H1 (cell line): ENCODE measurements around the gene RTL5. TPM values are rescaled to one million over a fixed set of nuclear protein-coding genes. Genes with fewer than 3 reads are reported as not detected.

Experiments
- CTCF ChIA-PET: fragments of 300-600 bp; sonication (Branson Sonifier 250); formaldehyde crosslinking; loops from one replicate; lab custom pipeline; 2021; ENCODE audit not compliant: partially characterized antibody; lab: Charles Lee
- POLR2A ChIA-PET: fragments of 300-600 bp; sonication (Branson Sonifier 250); formaldehyde crosslinking; loops from one replicate; lab custom pipeline; 2021; ENCODE audit warnings: inconsistent platforms; ENCODE audit not compliant: partially characterized antibody; lab: Charles Lee
- DNase-seq, 2 experiments: peaks; one replicate each; pipeline versions ENCODE4 v3.0.0 to v3.0.0-alpha.2; 2010 to 2022; ENCODE audit warnings: low spot score in 2 of 2, low read depth in 1 of 2, mixed read lengths in 1 of 2
- FAIRE-seq: peaks from 2 replicates; lab custom pipeline; 2011; peaks lifted over from hg19 to GRCh38; lab: Jason Lieb, UNC
- H2AFZ ChIP-seq: 2 replicates; pipeline ENCODE4 v1.8.1; 2012; ENCODE audit warnings: low read length, inconsistent platforms
- H2AK5ac ChIP-seq: 2 replicates; pipeline ENCODE4 v1.6.1; 2013; ENCODE audit warnings: low read depth, low read length
- H2BK120ac ChIP-seq: replicated peaks from 2 replicates; pipeline ENCODE3; 2013; ENCODE audit warnings: low read depth, low read length, inconsistent platforms
- H2BK12ac ChIP-seq: 2 replicates; pipeline ENCODE4 v1.6.1; 2013; ENCODE audit warnings: low read depth, low read length
- H2BK15ac ChIP-seq: 2 replicates; pipeline ENCODE4 v1.6.1; 2013; ENCODE audit warnings: low read length
- H2BK20ac ChIP-seq: 2 replicates; pipeline ENCODE4 v1.6.1; 2013; ENCODE audit warnings: low read length
- H2BK5ac ChIP-seq: 2 replicates; pipeline ENCODE4 v1.6.1; 2013; ENCODE audit warnings: low read depth, low read length
- H3K14ac ChIP-seq: 2 replicates; pipeline ENCODE4 v1.6.1; 2013; ENCODE audit warnings: inconsistent platforms; ENCODE audit not compliant: insufficient read length
- H3K18ac ChIP-seq: 2 replicates; pipeline ENCODE4 v1.6.1; 2013; ENCODE audit warnings: low read length; ENCODE audit errors: extremely low read depth
- H3K23ac ChIP-seq: 2 replicates; pipeline ENCODE4 v1.6.1; 2013; ENCODE audit warnings: inconsistent platforms; ENCODE audit not compliant: insufficient read length
- H3K23me2 ChIP-seq: 2 replicates; pipeline ENCODE4 v1.6.1; 2013; ENCODE audit warnings: low read depth, low read length
- H3K27ac ChIP-seq: 2 replicates; pipeline ENCODE4 v1.6.1; 2011; ENCODE audit warnings: low read depth, low read length, inconsistent platforms
- H3K27me3 ChIP-seq, 4 experiments: replicated peaks in 1 of 4; 1 replicate in 1 of 4; 2 replicates in 3 of 4; pipeline versions ENCODE4 v1.6.1 to v1.8.1; 2011 to 2013; ENCODE audit warnings: low read length in 3 of 4, mild to moderate bottlenecking in 3 of 4, inconsistent platforms in 2 of 4, mixed read lengths in 2 of 4, moderate library complexity in 1 of 4; ENCODE audit not compliant: control insufficient read depth in 3 of 4, insufficient read depth in 3 of 4; ENCODE audit errors: extremely low read depth in 1 of 4
- H3K36me3 ChIP-seq, 4 experiments: 2 replicates each; pipeline versions ENCODE4 v1.6.1 to v1.8.1; 2011 to 2013; ENCODE audit warnings: mild to moderate bottlenecking in 4 of 4, low read length in 3 of 4, moderate library complexity in 2 of 4, control low read depth in 1 of 4, inconsistent platforms in 1 of 4; ENCODE audit not compliant: insufficient read depth in 4 of 4, control insufficient read depth in 2 of 4
- H3K4ac ChIP-seq: replicated peaks from 2 replicates; pipeline ENCODE3; 2013; ENCODE audit warnings: low read length, low read depth, mixed read lengths, inconsistent platforms; ENCODE audit not compliant: insufficient read length
- H3K4me1 ChIP-seq, 4 experiments: replicated peaks in 1 of 4; 1 replicate in 1 of 4; 2 replicates in 3 of 4; pipeline versions ENCODE4 v1.6.1 to v1.8.1; 2011 to 2013; ENCODE audit warnings: low read length in 3 of 4, inconsistent platforms in 2 of 4, mixed read lengths in 1 of 4; ENCODE audit not compliant: insufficient read depth in 4 of 4, control insufficient read depth in 3 of 4
- H3K4me2 ChIP-seq, 2 experiments: 2 replicates each; pipeline versions ENCODE4 v1.6.1 to v1.8.1; 2011 to 2013; ENCODE audit warnings: low read depth in 2 of 2, low read length in 2 of 2, control low read depth in 1 of 2, inconsistent platforms in 1 of 2, mild to moderate bottlenecking in 1 of 2; ENCODE audit not compliant: insufficient read depth in 1 of 2
- H3K4me3 ChIP-seq, 4 experiments: fragments of 200-600, 300-600 bp in 1 of 4; sonication (generic), shearing (Covaris generic), sonication (Bioruptor Twin) in 1 of 4; 2 replicates each; pipeline versions ENCODE4 v1.5.1 to v1.8.1; 2011 to 2016; ENCODE audit warnings: low read length in 4 of 4, low read depth in 3 of 4, control low read depth in 2 of 4, inconsistent platforms in 2 of 4, mild to moderate bottlenecking in 2 of 4, mixed read lengths in 1 of 4, moderate library complexity in 1 of 4; ENCODE audit not compliant: insufficient read depth in 2 of 4; ENCODE audit errors: extremely low read depth in 1 of 4
- H3K56ac ChIP-seq: replicated peaks from 2 replicates; pipeline ENCODE3; 2013; ENCODE audit warnings: low read depth, mild to moderate bottlenecking, mixed read lengths, low read length, inconsistent platforms; ENCODE audit not compliant: insufficient read length
- H3K79me1 ChIP-seq: 2 replicates; pipeline ENCODE4 v1.6.1; 2013; ENCODE audit warnings: low read depth, low read length, control low read depth
- H3K79me2 ChIP-seq, 2 experiments: 2 replicates each; pipeline versions ENCODE4 v1.6.1 to v1.8.1; 2012 to 2013; ENCODE audit warnings: low read length in 2 of 2, mild to moderate bottlenecking in 2 of 2, inconsistent platforms in 1 of 2; ENCODE audit not compliant: insufficient read depth in 2 of 2, control insufficient read depth in 1 of 2
- H3K9ac ChIP-seq, 4 experiments: replicated peaks in 1 of 4; 1 replicate in 1 of 4; 2 replicates in 3 of 4; pipeline versions ENCODE4 v1.6.1 to v1.8.1; 2011 to 2013; ENCODE audit warnings: low read depth in 3 of 4, low read length in 3 of 4, control low read depth in 2 of 4, mild to moderate bottlenecking in 2 of 4, moderate library complexity in 2 of 4, inconsistent platforms in 1 of 4; ENCODE audit errors: extremely low read depth in 1 of 4
- H3K9me3 ChIP-seq, 2 experiments: 2 replicates each; pipeline versions ENCODE4 v1.6.1 to v1.8.1; 2012 to 2013; ENCODE audit warnings: mild to moderate bottlenecking in 2 of 2, moderate library complexity in 2 of 2, control low read depth in 1 of 2, inconsistent platforms in 1 of 2, low read depth in 1 of 2, low read length in 1 of 2, mixed read lengths in 1 of 2; ENCODE audit not compliant: insufficient read depth in 2 of 2
- H4K20me1 ChIP-seq, 2 experiments: replicated peaks in 1 of 2; 2 replicates each; pipeline versions ENCODE3 to v1.8.1; 2011 to 2013; ENCODE audit warnings: inconsistent platforms in 2 of 2, low read length in 2 of 2, mild to moderate bottlenecking in 1 of 2; ENCODE audit not compliant: insufficient read depth in 2 of 2, control insufficient read depth in 1 of 2
- H4K5ac ChIP-seq: 2 replicates; pipeline ENCODE4 v1.6.1; 2013; ENCODE audit warnings: low read length, low read depth, mixed read lengths, inconsistent platforms; ENCODE audit not compliant: insufficient read length
- H4K8ac ChIP-seq: 2 replicates; pipeline ENCODE4 v1.8.0; 2013; ENCODE audit warnings: mild to moderate bottlenecking, moderate library complexity, low read length, inconsistent platforms; ENCODE audit not compliant: insufficient read depth; ENCODE audit errors: extremely low read depth
- H4K91ac ChIP-seq: replicated peaks from 2 replicates; pipeline ENCODE3; 2013; ENCODE audit warnings: low read length, mixed read lengths, inconsistent platforms; ENCODE audit not compliant: insufficient read length
- BCL11A ChIP-seq, 2 experiments: IDR thresholded peaks; one replicate each; pipeline ENCODE4 v1.6.1; 2011; ENCODE audit warnings: low read depth in 2 of 2, low read length in 2 of 2, mild to moderate bottlenecking in 2 of 2
- FOSL1 ChIP-seq: IDR thresholded peaks from 2 replicates; pipeline ENCODE4 v1.6.1; 2011; ENCODE audit warnings: mild to moderate bottlenecking, low read depth, low read length, moderate library complexity; ENCODE audit not compliant: insufficient read depth
- JUND ChIP-seq: IDR thresholded peaks from 2 replicates; pipeline ENCODE4 v1.6.1; 2011; ENCODE audit warnings: mild to moderate bottlenecking, improper control_type of control experiment, low read length
- NRF1 ChIP-seq: IDR thresholded peaks from 2 replicates; pipeline ENCODE4 v1.6.1; 2011; ENCODE audit warnings: mild to moderate bottlenecking, low read depth, low read length, improper control_type of control experiment
- SAP30 ChIP-seq: fragments of 300-600 bp; sonication (generic); IDR thresholded peaks from 2 replicates; pipeline ENCODE4 v1.7.1; 2012; ENCODE audit warnings: low read length, moderate library complexity, mild to moderate bottlenecking, inconsistent platforms; ENCODE audit not compliant: insufficient read depth, insufficient replicate concordance
- SRF ChIP-seq: IDR thresholded peaks from 2 replicates; pipeline ENCODE4 v1.6.1; 2011; ENCODE audit warnings: mild to moderate bottlenecking, low read depth, low read length, moderate library complexity
- TAF1 ChIP-seq: IDR thresholded peaks from 2 replicates; pipeline ENCODE4 v1.6.1; 2011; ENCODE audit warnings: mild to moderate bottlenecking, low read depth, low read length
- TEAD4 ChIP-seq: IDR thresholded peaks from 2 replicates; pipeline ENCODE4 v1.6.1; 2012; ENCODE audit warnings: low read depth, low read length, inconsistent platforms, mixed read lengths
- WGBS, 2 experiments: shearing (Covaris generic) in 1 of 2; methylation state at CpG; one replicate each; pipeline versions ENCODE4 v1.1.6 to v1.1.7; 2013 to 2015; ENCODE audit warnings: low lambda C conversion rate in 2 of 2, mixed read lengths in 2 of 2, inconsistent platforms in 1 of 2, low coverage in 1 of 2, missing lambda C conversion rate in 1 of 2; ENCODE audit not compliant: insufficient replicate concordance in 2 of 2, insufficient coverage in 1 of 2, insufficient read length in 1 of 2; ENCODE audit errors: extremely low coverage in 1 of 2, missing lambda C conversion rate in 1 of 2; 5-methylcytosine and 5-hydroxymethylcytosine counted together
- polyA plus RNA-seq, 7 experiments: library from polyadenylated mRNA; depleted of rRNA in 3 of 7; stranded (reverse) in 5 of 7; unstranded in 2 of 7; fragments of >200 nt in 5 of 7; fragments of 200-250 nt in 2 of 7; gene quantifications; 1 replicate in 5 of 7; 2 replicates in 1 of 7; 4 replicates in 1 of 7; pipeline versions ENCODE4 v1.2.1 to v1.2.3, GENCODE V29; 2011 to 2013; ENCODE audit warnings: missing spikeins in 2 of 7, mixed read lengths in 2 of 7
- total RNA-seq: library from RNA; stranded (reverse); fragmentation: NEBNext Ultra II Directional; extraction: Animal tissue kit (Norgen Biotek cat#: 25700); gene quantifications from 2 replicates; pipeline ENCODE4 v1.2.1, GENCODE V29; 2021
- TF ChIP-seq, protein P1 (sequence below), 3 experiments: IDR thresholded peaks; 1 replicate in 2 of 3; 2 replicates in 1 of 3; pipeline versions ENCODE4 v1.5.1 to v1.6.1; 2011; ENCODE audit warnings: low read length in 3 of 3, mild to moderate bottlenecking in 3 of 3, inconsistent platforms in 2 of 3, low read depth in 1 of 3, moderate library complexity in 1 of 3; ENCODE audit not compliant: insufficient read depth in 1 of 3; ENCODE audit errors: control extremely low read depth in 1 of 3
- TF ChIP-seq, protein P2 (sequence below): IDR thresholded peaks from 2 replicates; pipeline ENCODE4 v1.6.1; 2011; ENCODE audit warnings: low read depth, mild to moderate bottlenecking, low read length; ENCODE audit not compliant: insufficient read depth

The RTL5 gene
- total and polyA plus RNA-seq, 2 of the 8 experiments (the other 6 are each of a cell fraction or from before 2014, with no cell fraction given) = 0.57 to 1.9 TPM

DNA sequence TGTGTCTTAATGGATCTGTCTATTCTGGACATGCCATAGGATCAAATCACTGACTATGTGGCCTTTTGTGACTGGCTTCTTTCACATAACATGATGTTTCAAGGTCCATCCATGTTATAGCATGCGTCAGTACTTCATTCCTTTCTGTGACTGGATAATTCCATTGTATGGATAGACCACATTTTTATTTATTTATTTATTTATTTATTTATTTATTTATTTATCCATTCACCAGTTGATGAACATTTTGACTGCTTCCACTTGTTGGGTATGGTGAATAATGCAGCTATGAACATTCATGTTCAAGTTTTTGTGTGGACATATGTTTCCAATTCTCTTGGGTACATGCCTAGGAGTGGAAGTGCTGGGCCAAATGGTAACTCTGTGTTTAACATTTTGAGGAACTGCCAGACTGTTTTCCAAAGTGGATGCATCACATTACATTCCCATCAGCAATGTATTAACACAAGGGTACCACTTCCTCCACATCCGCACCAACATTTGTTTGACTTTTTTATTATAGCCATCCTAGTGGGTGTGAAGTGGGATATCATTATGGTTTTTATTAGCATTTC is 14.0 kb downstream of the RTL5 start:
- H2AK5ac ChIP-seq = no peak overlapping the region
- no peak overlapping the region for H3K27ac ChIP-seq
- H3K79me1 ChIP-seq = no peaks in the 10 kb centered on the region
- no peak overlapping the region for H3K9ac ChIP-seq
- H2BK120ac ChIP-seq = no peak overlapping the region
- no peak overlapping the region for H2BK15ac ChIP-seq
- H3K14ac ChIP-seq = no peak overlapping the region
- H3K23me2 ChIP-seq = no peaks in the 10 kb centered on the region
- no peak overlapping the region for H2BK5ac ChIP-seq
- no peak overlapping the region for H4K5ac ChIP-seq
- no peak overlapping the region for H2BK12ac ChIP-seq
- no peak overlapping the region for H3K23ac ChIP-seq
- H3K4me1 ChIP-seq = peaks cover 0 to 2% (median under 1%) of the 10 kb centered on the region in 4 experiments; a peak in 5 of 7 replicates
- H4K91ac ChIP-seq = no peak overlapping the region
- H2AFZ ChIP-seq = no peak overlapping the region
- H3K79me2 ChIP-seq = no peaks in the 10 kb centered on the region; a peak in 1 of 4 replicates
- DNase-seq (no peak), FAIRE-seq (no peak)
- no peaks in the 10 kb centered on the region for H3K27me3 ChIP-seq
- H2BK20ac ChIP-seq = no peak overlapping the region
- POLR2A ChIA-PET = no interaction called here
- H3K18ac ChIP-seq = no peak overlapping the region
- no peaks in the 10 kb centered on the region for H3K36me3 ChIP-seq
- CTCF ChIA-PET = interaction anchor here (0.8 to 1.4 kb wide), 2 partner anchors 12 to 96 kb away, joined by 3 to 4 read pairs; no protein-coding TSS in a partner anchor
- H3K4me2 ChIP-seq = no peak overlapping the region
- no peak overlapping the region for H3K56ac ChIP-seq
- no peak overlapping the region for H3K4ac ChIP-seq
- H3K4me3 ChIP-seq = no peak overlapping the region
- H4K8ac ChIP-seq = no peak overlapping the region
- H3K9me3 ChIP-seq = no peaks in the 10 kb centered on the region
- WGBS, 2 experiments = 85% methylated on average over 2 of the region's 2 CpGs; no CpG with 5 or more reads in 1 of the 2 experiments
- H4K20me1 ChIP-seq = peaks cover 0 to 2% of the 10 kb centered on the region in 2 experiments
- TF ChIP-seq TEAD4 (no peak), SRF (no peak), NRF1 (no peak), JUND (no peak), BCL11A (IDR thresholded peaks at IDR 0.05; ENCODE audit: low read depth in 2 of 2, low read length in 2 of 2) (no peak), TAF1 (no peak), FOSL1 (no peak), SAP30 (no peak)
- TF ChIP-seq, protein P1, sequence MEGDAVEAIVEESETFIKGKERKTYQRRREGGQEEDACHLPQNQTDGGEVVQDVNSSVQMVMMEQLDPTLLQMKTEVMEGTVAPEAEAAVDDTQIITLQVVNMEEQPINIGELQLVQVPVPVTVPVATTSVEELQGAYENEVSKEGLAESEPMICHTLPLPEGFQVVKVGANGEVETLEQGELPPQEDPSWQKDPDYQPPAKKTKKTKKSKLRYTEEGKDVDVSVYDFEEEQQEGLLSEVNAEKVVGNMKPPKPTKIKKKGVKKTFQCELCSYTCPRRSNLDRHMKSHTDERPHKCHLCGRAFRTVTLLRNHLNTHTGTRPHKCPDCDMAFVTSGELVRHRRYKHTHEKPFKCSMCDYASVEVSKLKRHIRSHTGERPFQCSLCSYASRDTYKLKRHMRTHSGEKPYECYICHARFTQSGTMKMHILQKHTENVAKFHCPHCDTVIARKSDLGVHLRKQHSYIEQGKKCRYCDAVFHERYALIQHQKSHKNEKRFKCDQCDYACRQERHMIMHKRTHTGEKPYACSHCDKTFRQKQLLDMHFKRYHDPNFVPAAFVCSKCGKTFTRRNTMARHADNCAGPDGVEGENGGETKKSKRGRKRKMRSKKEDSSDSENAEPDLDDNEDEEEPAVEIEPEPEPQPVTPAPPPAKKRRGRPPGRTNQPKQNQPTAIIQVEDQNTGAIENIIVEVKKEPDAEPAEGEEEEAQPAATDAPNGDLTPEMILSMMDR (IDR thresholded peaks at IDR 0.05; ENCODE audit: control extremely low read depth in 1 of 3, insufficient read depth in 1 of 3, low read depth in 1 of 3, low read length in 3 of 3) = no peak
- TF ChIP-seq, protein P2, sequence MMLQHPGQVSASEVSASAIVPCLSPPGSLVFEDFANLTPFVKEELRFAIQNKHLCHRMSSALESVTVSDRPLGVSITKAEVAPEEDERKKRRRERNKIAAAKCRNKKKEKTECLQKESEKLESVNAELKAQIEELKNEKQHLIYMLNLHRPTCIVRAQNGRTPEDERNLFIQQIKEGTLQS = no peak
